HepG2 (cell line): Measurements from ENCODE around the gene CD68. TPM values are rescaled to one million over a fixed set of nuclear protein-coding genes. Genes with fewer than 3 reads are reported as not detected.
A peak's percentile ranks its signal among the peaks of the same experiment; 100 is the strongest.

Experiments used
- NR2F1 ChIP-seq, 2 experiments: fragments of 450-650 bp in 1 of 2; formaldehyde crosslinking in 1 of 2; IDR thresholded peaks; 2 replicates each; pipeline versions ENCODE4 v1.5.0 to v1.6.1; 2016 to 2020; ENCODE audit warnings: mild to moderate bottlenecking in 1 of 2, missing compliant biosample characterization in 1 of 2, missing genetic modification reagents in 1 of 2, moderate library complexity in 1 of 2
- RFXANK ChIP-seq: IDR thresholded peaks from 2 replicates; pipeline ENCODE4 v1.6.1; 2016
- TBX3 ChIP-seq: fragments of 450-650 bp; IDR thresholded peaks from 2 replicates; pipeline ENCODE4 v1.6.1; 2017; ENCODE audit warnings: antibody characterized with exemption, mild to moderate bottlenecking, inconsistent platforms, borderline replicate concordance
- ZFP37 ChIP-seq: sonication (generic); formaldehyde crosslinking; IDR thresholded peaks from 2 replicates; pipeline ENCODE4 v1.4.0; 2020; ENCODE audit warnings: missing genetic modification reagents, borderline replicate concordance
- ZMYM4 ChIP-seq: sonication (generic); formaldehyde crosslinking; IDR thresholded peaks from 2 replicates; pipeline ENCODE4 v1.8.1; 2023; ENCODE audit warnings: mild to moderate bottlenecking, missing genetic modification reagents
- ZNF713 ChIP-seq: sonication (generic); formaldehyde crosslinking; IDR thresholded peaks from 2 replicates; pipeline ENCODE4 v1.4.0; 2020; ENCODE audit warnings: mild to moderate bottlenecking, missing genetic modification reagents
- ZNF792 ChIP-seq: IDR thresholded peaks from 2 replicates; pipeline ENCODE4 v1.6.1; 2016
- ZNF891 ChIP-seq: sonication (generic); formaldehyde crosslinking; IDR thresholded peaks from 2 replicates; pipeline ENCODE4 v1.5.0; 2020; ENCODE audit warnings: mild to moderate bottlenecking, missing genetic modification reagents
- polyA plus RNA-seq, 8 experiments: library from polyadenylated mRNA; depleted of rRNA in 3 of 8; stranded (reverse) in 7 of 8; unstranded in 1 of 8; fragments of >200 nt; fragmentation: Illumina TruSeq in 4 of 8; extraction: Trizol in 4 of 8; gene quantifications; 2 replicates each; pipeline versions ENCODE4 v1.2.1 to v1.2.3, GENCODE V29; 2011 to 2016; ENCODE audit warnings: low read depth in 4 of 8, missing spikeins in 1 of 8, mixed read lengths in 1 of 8; ENCODE audit not compliant: insufficient read depth in 1 of 8
- total RNA-seq, 5 experiments: library from RNA; depleted of rRNA; stranded (reverse); fragments of >200 nt; fragmentation: Illumina TruSeq; extraction: Trizol; gene quantifications; 2 replicates each; pipeline ENCODE4 v1.2.3, GENCODE V29; 2016; ENCODE audit warnings: low read depth in 1 of 5
- TF ChIP-seq, protein P1 (sequence below), 2 experiments: fragments of 450-650 bp in 1 of 2; sonication (generic) in 1 of 2; formaldehyde crosslinking in 1 of 2; IDR thresholded peaks; 2 replicates each; pipeline versions ENCODE4 v1.6.1 to v1.8.0; 2016 to 2022; ENCODE audit warnings: antibody characterized with exemption in 1 of 2, mild to moderate bottlenecking in 1 of 2, missing genetic modification reagents in 1 of 2
- TF ChIP-seq, protein P2 (sequence below): sonication (generic); formaldehyde crosslinking; IDR thresholded peaks from 2 replicates; pipeline ENCODE4 v1.4.0; 2020; ENCODE audit warnings: missing genetic modification reagents, borderline replicate concordance
- TF ChIP-seq, protein P3 (sequence below): sonication (generic); formaldehyde crosslinking; conservative IDR thresholded peaks from 2 replicates; pipeline ENCODE4 v1.4.0; 2020; ENCODE audit warnings: mild to moderate bottlenecking, missing genetic modification reagents, moderate library complexity

Gene CD68
- total and polyA plus RNA-seq, 2 of the 13 experiments (the other 11 are each of a cell fraction or from before 2014, with no cell fraction given) = 10.3 to 104 TPM

DNA sequence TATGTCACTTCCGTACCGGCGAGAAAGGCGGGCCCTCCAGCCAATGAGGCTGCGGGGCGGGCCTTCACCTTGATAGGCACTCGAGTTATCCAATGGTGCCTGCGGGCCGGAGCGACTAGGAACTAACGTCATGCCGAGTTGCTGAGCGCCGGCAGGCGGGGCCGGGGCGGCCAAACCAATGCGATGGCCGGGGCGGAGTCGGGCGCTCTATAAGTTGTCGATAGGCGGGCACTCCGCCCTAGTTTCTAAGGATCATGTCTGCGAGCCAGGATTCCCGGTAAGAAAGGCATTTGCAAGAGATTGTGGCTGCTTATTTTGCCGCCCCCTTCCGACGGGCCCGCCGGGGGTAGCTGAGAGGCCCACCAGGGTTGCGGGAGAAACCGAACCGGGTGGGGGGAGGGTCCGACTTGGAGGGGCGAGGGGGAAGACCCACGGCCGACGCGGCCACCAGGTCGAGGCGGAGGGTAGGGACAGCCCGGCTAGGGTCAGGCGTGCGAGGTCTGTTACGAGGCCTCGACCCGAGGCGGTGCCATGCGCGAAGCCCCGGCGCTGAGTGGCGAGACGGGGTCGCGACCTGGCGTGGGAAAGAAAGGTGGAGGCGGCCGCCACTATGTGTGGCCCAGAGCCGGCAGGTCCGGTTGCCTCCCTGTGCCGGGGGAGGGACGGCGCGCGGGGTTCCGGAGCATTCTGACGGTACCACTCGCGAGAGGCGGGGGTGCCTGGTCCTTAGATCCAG is 6.7 kb upstream of the CD68 start (continued):
- TF ChIP-seq, protein P1, sequence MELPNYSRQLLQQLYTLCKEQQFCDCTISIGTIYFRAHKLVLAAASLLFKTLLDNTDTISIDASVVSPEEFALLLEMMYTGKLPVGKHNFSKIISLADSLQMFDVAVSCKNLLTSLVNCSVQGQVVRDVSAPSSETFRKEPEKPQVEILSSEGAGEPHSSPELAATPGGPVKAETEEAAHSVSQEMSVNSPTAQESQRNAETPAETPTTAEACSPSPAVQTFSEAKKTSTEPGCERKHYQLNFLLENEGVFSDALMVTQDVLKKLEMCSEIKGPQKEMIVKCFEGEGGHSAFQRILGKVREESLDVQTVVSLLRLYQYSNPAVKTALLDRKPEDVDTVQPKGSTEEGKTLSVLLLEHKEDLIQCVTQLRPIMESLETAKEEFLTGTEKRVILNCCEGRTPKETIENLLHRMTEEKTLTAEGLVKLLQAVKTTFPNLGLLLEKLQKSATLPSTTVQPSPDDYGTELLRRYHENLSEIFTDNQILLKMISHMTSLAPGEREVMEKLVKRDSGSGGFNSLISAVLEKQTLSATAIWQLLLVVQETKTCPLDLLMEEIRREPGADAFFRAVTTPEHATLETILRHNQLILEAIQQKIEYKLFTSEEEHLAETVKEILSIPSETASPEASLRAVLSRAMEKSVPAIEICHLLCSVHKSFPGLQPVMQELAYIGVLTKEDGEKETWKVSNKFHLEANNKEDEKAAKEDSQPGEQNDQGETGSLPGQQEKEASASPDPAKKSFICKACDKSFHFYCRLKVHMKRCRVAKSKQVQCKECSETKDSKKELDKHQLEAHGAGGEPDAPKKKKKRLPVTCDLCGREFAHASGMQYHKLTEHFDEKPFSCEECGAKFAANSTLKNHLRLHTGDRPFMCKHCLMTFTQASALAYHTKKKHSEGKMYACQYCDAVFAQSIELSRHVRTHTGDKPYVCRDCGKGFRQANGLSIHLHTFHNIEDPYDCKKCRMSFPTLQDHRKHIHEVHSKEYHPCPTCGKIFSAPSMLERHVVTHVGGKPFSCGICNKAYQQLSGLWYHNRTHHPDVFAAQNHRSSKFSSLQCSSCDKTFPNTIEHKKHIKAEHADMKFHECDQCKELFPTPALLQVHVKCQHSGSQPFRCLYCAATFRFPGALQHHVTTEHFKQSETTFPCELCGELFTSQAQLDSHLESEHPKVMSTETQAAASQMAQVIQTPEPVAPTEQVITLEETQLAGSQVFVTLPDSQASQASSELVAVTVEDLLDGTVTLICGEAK (IDR thresholded peaks at IDR 0.05) = peak; percentile 32; the same call in 1 of the 2 replicates
- TF ChIP-seq, protein P1 (CRISPR knock-in tag; IDR thresholded peaks at IDR 0.05) = peak; percentile 70
- TF ChIP-seq ZNF792 (CRISPR knock-in tag) = no peak
- TF ChIP-seq RFXANK (CRISPR knock-in tag) = no peak
- 0 out of 2 replicates have a peak, but pooled peaks have one; percentile 5 for TF ChIP-seq TBX3
- peak; percentile 49; the same call in 1 of the 2 replicates for TF ChIP-seq ZMYM4 (CRISPR knock-in tag)
- TF ChIP-seq ZFP37 (CRISPR knock-in tag) = peak; percentile 16; the same call in 1 of the 2 replicates
- TF ChIP-seq ZNF713 (CRISPR knock-in tag) = no peak
- TF ChIP-seq, protein P2, sequence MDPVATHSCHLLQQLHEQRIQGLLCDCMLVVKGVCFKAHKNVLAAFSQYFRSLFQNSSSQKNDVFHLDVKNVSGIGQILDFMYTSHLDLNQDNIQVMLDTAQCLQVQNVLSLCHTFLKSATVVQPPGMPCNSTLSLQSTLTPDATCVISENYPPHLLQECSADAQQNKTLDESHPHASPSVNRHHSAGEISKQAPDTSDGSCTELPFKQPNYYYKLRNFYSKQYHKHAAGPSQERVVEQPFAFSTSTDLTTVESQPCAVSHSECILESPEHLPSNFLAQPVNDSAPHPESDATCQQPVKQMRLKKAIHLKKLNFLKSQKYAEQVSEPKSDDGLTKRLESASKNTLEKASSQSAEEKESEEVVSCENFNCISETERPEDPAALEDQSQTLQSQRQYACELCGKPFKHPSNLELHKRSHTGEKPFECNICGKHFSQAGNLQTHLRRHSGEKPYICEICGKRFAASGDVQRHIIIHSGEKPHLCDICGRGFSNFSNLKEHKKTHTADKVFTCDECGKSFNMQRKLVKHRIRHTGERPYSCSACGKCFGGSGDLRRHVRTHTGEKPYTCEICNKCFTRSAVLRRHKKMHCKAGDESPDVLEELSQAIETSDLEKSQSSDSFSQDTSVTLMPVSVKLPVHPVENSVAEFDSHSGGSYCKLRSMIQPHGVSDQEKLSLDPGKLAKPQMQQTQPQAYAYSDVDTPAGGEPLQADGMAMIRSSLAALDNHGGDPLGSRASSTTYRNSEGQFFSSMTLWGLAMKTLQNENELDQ (CRISPR knock-in tag) = no peak
- TF ChIP-seq, protein P3, sequence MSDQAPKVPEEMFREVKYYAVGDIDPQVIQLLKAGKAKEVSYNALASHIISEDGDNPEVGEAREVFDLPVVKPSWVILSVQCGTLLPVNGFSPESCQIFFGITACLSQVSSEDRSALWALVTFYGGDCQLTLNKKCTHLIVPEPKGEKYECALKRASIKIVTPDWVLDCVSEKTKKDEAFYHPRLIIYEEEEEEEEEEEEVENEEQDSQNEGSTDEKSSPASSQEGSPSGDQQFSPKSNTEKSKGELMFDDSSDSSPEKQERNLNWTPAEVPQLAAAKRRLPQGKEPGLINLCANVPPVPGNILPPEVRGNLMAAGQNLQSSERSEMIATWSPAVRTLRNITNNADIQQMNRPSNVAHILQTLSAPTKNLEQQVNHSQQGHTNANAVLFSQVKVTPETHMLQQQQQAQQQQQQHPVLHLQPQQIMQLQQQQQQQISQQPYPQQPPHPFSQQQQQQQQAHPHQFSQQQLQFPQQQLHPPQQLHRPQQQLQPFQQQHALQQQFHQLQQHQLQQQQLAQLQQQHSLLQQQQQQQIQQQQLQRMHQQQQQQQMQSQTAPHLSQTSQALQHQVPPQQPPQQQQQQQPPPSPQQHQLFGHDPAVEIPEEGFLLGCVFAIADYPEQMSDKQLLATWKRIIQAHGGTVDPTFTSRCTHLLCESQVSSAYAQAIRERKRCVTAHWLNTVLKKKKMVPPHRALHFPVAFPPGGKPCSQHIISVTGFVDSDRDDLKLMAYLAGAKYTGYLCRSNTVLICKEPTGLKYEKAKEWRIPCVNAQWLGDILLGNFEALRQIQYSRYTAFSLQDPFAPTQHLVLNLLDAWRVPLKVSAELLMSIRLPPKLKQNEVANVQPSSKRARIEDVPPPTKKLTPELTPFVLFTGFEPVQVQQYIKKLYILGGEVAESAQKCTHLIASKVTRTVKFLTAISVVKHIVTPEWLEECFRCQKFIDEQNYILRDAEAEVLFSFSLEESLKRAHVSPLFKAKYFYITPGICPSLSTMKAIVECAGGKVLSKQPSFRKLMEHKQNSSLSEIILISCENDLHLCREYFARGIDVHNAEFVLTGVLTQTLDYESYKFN (CRISPR knock-in tag) = peak; percentile 6; the same call in 1 of the 2 replicates
- 0 out of 2 replicates have a peak, but pooled peaks have one; percentile 60 for TF ChIP-seq ZNF891 (CRISPR knock-in tag)
- TF ChIP-seq NR2F1 (CRISPR knock-in tag; IDR thresholded peaks at IDR 0.05) = no peak
